ENCODE data around the gene DHRS1. TPM values are rescaled to one million over a fixed set of nuclear protein-coding genes. Genes with fewer than 3 reads are reported as not detected.

The DHRS1 gene
- total RNA-seq, 1 donor from 2014 or later, result 26.5 TPM

DNA sequence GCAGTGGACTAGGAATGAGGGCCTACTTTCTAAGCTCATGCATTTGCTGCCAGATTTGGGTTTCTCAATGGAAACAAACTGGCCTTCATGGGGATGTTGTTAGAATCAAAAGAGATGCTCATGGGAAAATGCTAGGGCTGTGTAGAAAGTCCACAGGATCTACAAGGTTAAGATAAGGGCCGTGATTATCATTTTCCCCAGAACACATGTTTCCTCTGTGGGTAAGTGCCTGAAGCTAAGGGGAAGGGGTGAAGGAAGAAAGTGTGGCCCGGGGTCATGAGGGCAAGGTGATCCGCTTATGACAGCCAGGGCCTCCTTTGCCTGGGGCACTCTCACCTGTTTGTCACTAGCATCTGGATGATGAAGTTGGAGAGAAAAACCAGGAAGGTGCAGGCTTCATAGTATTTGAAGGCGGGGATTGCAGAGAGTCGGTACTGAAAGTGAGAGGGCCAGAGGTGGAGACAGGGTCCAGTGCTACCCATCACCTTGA lies 25.5 kb upstream of the DHRS1 start:
- peaks cover 3% of the 10 kb centered on the region for H3K4me1 Mint-ChIP-seq (ENCODE audit: low read depth, unreplicated experiment)
- Histone ChIP-seq H3K9ac (ENCODE audit: low read length) (no peak overlapping the region), H3K9me3 (ENCODE audit: insufficient read depth, low read depth, low read length) (no peaks in the 10 kb centered on the region), H3K4me3 (ENCODE audit: insufficient read depth, low read depth, low read length) (no peak overlapping the region), H3K4me1 (ENCODE audit: insufficient read depth, low read length) (no peaks in the 10 kb centered on the region), H3K27me3 (ENCODE audit: insufficient read depth, low read length) (peaks cover 22% of the 10 kb centered on the region), H3K27ac (ENCODE audit: low read depth, low read length) (no peak overlapping the region), H2AFZ (ENCODE audit: low read depth, low read length) (no peak overlapping the region), H3K36me3 (ENCODE audit: insufficient read depth, low read length) (no peaks in the 10 kb centered on the region), H3K4me2 (ENCODE audit: low read length) (no peak overlapping the region), H3K79me2 (ENCODE audit: insufficient read depth, low read length) (no peaks in the 10 kb centered on the region), H4K20me1 (ENCODE audit: insufficient read depth, low read length) (no peaks in the 10 kb centered on the region)
- no peak for TF ChIP-seq EZH2 (IDR thresholded peaks at IDR 0.05; ENCODE audit: insufficient read depth, low read length)
- no peak for TF ChIP-seq CTCF (IDR thresholded peaks at IDR 0.05; ENCODE audit: insufficient read depth, low read depth, low read length)
- no peak overlapping the region for H3K4me3 Mint-ChIP-seq (ENCODE audit: unreplicated experiment)
- DNase-seq (ENCODE audit: low read depth), result no peak
- no peaks in the 10 kb centered on the region for H3K36me3 Mint-ChIP-seq (ENCODE audit: low read depth, unreplicated experiment)
- peaks cover 42% of the 10 kb centered on the region for H3K27me3 Mint-ChIP-seq (ENCODE audit: low read depth, unreplicated experiment)
- peak overlapping the region; percentile 2 for H3K27ac Mint-ChIP-seq (ENCODE audit: unreplicated experiment)
- FAIRE-seq, result no peak
- H3K9me3 Mint-ChIP-seq (ENCODE audit: unreplicated experiment), result no peaks in the 10 kb centered on the region

GRCh38 chr14:24324024-24324423 lies 24.4 kb upstream of the DHRS1 start:
- Histone ChIP-seq H2AFZ (ENCODE audit: low read depth, low read length) (no peak overlapping the region), H3K79me2 (ENCODE audit: insufficient read depth, low read length) (no peaks in the 10 kb centered on the region), H3K27ac (ENCODE audit: low read depth, low read length) (no peak overlapping the region), H3K9ac (ENCODE audit: low read length) (no peak overlapping the region), H3K4me3 (ENCODE audit: insufficient read depth, low read depth, low read length) (no peak overlapping the region), H3K9me3 (ENCODE audit: insufficient read depth, low read depth, low read length) (no peaks in the 10 kb centered on the region), H3K36me3 (ENCODE audit: insufficient read depth, low read length) (no peaks in the 10 kb centered on the region), H3K4me2 (ENCODE audit: low read length) (no peak overlapping the region), H3K27me3 (ENCODE audit: insufficient read depth, low read length) (peaks cover 30% of the 10 kb centered on the region), H4K20me1 (ENCODE audit: insufficient read depth, low read length) (no peaks in the 10 kb centered on the region), H3K4me1 (ENCODE audit: insufficient read depth, low read length) (no peaks in the 10 kb centered on the region)
- no peaks in the 10 kb centered on the region for H3K36me3 Mint-ChIP-seq (ENCODE audit: low read depth, unreplicated experiment)
- H3K27ac Mint-ChIP-seq (ENCODE audit: unreplicated experiment), result no peak overlapping the region
- peaks cover 45% of the 10 kb centered on the region for H3K27me3 Mint-ChIP-seq (ENCODE audit: low read depth, unreplicated experiment)
- FAIRE-seq (no peak), DNase-seq (ENCODE audit: low read depth) (no peak)
- H3K4me1 Mint-ChIP-seq (ENCODE audit: low read depth, unreplicated experiment), result peaks cover 3% of the 10 kb centered on the region
- no peak overlapping the region for H3K4me3 Mint-ChIP-seq (ENCODE audit: unreplicated experiment)
- TF ChIP-seq EZH2 (IDR thresholded peaks at IDR 0.05; ENCODE audit: insufficient read depth, low read length), result no peak
- TF ChIP-seq CTCF (IDR thresholded peaks at IDR 0.05; ENCODE audit: insufficient read depth, low read depth, low read length), result no peak
- no peaks in the 10 kb centered on the region for H3K9me3 Mint-ChIP-seq (ENCODE audit: unreplicated experiment)

- H4K20me1 ChIP-seq (ENCODE audit: insufficient read depth, low read length), result no peaks in the 10 kb centered on the region
- H3K79me2 ChIP-seq (ENCODE audit: insufficient read depth, low read length), result no peaks in the 10 kb centered on the region
- no peak overlapping the region for H3K27ac ChIP-seq (ENCODE audit: low read depth, low read length)
- no peaks in the 10 kb centered on the region for H3K4me1 ChIP-seq (ENCODE audit: insufficient read depth, low read length)
- H3K27ac Mint-ChIP-seq (ENCODE audit: unreplicated experiment), result no peak overlapping the region
- no peak overlapping the region for H3K4me3 ChIP-seq (ENCODE audit: insufficient read depth, low read depth, low read length)
- no peaks in the 10 kb centered on the region for H3K9me3 ChIP-seq (ENCODE audit: insufficient read depth, low read depth, low read length)
- peaks cover 31% of the 10 kb centered on the region for H3K27me3 ChIP-seq (ENCODE audit: insufficient read depth, low read length)
- H3K27me3 Mint-ChIP-seq (ENCODE audit: low read depth, unreplicated experiment), result peaks cover 39% of the 10 kb centered on the region
- no peak overlapping the region for H3K4me2 ChIP-seq (ENCODE audit: low read length)
- TF ChIP-seq EZH2 (IDR thresholded peaks at IDR 0.05; ENCODE audit: insufficient read depth, low read length) (no peak), CTCF (IDR thresholded peaks at IDR 0.05; ENCODE audit: insufficient read depth, low read depth, low read length) (no peak)
- no peak for FAIRE-seq
- no peak overlapping the region for H2AFZ ChIP-seq (ENCODE audit: low read depth, low read length)
- no peaks in the 10 kb centered on the region for H3K36me3 ChIP-seq (ENCODE audit: insufficient read depth, low read length)
- H3K9me3 Mint-ChIP-seq (ENCODE audit: unreplicated experiment), result no peaks in the 10 kb centered on the region
- H3K9ac ChIP-seq (ENCODE audit: low read length), result no peak overlapping the region
- H3K4me3 Mint-ChIP-seq (ENCODE audit: unreplicated experiment), result no peak overlapping the region
- DNase-seq (ENCODE audit: low read depth), result no peak
- peaks cover 3% of the 10 kb centered on the region for H3K4me1 Mint-ChIP-seq (ENCODE audit: low read depth, unreplicated experiment)
- H3K36me3 Mint-ChIP-seq (ENCODE audit: low read depth, unreplicated experiment), result no peaks in the 10 kb centered on the region
Observed at GRCh38 chr14:24323341-24323740, 23.8 kb upstream of the DHRS1 start.

Measured in astrocyte (in vitro differentiated cells and primary cell).